Coronary artery (tissue), 2 donors: Measurements from ENCODE around the gene TIGD6.
"Not testable (repeated sequence)": the region's sequence is repeated elsewhere in the genome, so short reads cannot be mapped to it uniquely, and the experiment has no call there.

Experiments
- DNase-seq: peaks from one replicate; pipeline ENCODE4 v3.0.0-alpha.2; 2017; ENCODE audit warnings: low spot score
- H3K27ac ChIP-seq, 2 donors: fragments of 200-600 bp; sonication (generic); one replicate each; pipeline ENCODE4 v1.5.1; 2016 to 2019
- H3K4me3 ChIP-seq: fragments of 200-600 bp; sonication (generic); 2 replicates; pipeline ENCODE4 v1.5.1; 2016; ENCODE audit warnings: mild to moderate bottlenecking, moderate library complexity
- TF ChIP-seq, protein P1 (sequence below): fragments of 200-600 bp; sonication (generic); IDR thresholded peaks from one replicate; pipeline ENCODE4 v1.5.1; 2019; ENCODE audit warnings: antibody characterized with exemption

Gene TIGD6

DNA sequence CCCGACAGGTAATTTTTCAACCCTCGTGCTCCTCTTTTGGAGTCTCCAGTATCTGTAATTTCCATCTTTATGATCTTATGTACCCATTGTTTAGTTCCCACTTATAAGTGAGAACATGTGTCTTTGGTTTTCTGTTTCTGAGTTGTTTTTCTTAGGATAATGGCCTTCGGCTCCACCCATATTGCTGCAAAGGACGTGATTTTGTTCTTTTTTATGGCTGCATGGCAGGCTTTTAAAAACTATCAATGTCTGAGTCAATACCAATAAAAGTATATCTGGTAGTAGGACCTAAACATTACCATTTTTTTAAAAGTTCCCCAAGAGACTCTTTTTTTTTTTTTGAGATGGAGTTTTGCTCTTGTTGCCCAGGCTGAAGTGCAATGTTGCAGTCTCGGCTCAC, 43.8 kb downstream of the TIGD6 start:
- TF ChIP-seq, protein P1, sequence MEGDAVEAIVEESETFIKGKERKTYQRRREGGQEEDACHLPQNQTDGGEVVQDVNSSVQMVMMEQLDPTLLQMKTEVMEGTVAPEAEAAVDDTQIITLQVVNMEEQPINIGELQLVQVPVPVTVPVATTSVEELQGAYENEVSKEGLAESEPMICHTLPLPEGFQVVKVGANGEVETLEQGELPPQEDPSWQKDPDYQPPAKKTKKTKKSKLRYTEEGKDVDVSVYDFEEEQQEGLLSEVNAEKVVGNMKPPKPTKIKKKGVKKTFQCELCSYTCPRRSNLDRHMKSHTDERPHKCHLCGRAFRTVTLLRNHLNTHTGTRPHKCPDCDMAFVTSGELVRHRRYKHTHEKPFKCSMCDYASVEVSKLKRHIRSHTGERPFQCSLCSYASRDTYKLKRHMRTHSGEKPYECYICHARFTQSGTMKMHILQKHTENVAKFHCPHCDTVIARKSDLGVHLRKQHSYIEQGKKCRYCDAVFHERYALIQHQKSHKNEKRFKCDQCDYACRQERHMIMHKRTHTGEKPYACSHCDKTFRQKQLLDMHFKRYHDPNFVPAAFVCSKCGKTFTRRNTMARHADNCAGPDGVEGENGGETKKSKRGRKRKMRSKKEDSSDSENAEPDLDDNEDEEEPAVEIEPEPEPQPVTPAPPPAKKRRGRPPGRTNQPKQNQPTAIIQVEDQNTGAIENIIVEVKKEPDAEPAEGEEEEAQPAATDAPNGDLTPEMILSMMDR = no peak
- no peak overlapping the region for H3K4me3 ChIP-seq
- no peak overlapping the region for H3K27ac ChIP-seq
- DNase-seq = no peak

DNA sequence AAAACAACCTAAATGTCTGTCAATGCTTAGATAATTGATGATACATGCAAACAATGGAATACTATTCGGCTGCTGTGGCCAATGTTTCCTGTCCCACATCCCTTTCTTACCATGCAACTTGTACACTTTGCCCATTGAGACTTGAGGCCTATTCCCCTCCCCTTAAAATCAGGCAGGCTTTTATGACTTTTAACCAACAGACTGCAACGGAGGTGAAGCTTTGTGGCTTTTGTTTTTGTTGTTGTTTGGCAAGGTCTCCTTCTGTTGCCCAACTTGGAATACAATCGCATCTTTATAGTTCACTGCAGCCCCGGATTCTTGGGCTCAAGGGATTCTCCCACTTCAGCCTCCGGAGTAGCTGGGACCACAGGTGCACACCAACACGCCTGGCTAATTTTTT, 45.7 kb downstream of the TIGD6 start:
- TF ChIP-seq, protein P1 = no peak
- H3K4me3 ChIP-seq = no peak overlapping the region
- H3K27ac ChIP-seq = no peak overlapping the region
- no peak for DNase-seq

DNA sequence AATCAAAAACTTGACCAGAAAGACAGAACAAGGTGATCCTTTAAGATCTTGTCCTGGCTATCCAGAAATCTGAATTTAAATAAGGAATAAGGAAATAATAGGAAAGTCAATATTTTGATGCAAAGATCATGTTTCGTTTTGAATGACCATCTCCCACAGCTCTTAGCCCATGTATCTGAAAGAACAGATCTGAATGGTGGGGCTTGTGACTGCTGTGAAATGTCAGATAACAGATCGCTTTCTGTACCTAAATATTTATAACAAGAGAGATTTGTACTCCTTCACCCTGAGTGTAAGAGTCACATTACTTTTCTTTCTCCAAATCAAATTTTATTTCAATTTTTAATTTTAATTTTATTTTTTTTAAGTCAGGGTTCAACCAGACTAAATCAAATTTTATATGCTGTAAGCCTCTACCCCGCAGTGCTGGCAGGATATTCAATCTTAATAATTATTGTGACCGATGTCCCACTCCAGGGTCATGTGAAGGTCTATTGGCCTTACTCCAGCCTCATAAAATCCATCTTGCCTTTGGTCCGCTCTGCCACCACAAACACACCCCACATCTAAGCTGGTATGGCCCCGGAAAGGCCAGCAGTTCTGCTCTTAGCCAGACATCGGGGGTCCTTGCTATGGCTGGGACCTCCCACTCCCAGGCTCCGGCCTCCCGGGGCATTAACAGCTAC, 46.9 kb downstream of the TIGD6 start:
- H3K27ac ChIP-seq = no peak overlapping the region
- TF ChIP-seq, protein P1 = no peak
- no peak overlapping the region for H3K4me3 ChIP-seq
- DNase-seq = no peak

DNA sequence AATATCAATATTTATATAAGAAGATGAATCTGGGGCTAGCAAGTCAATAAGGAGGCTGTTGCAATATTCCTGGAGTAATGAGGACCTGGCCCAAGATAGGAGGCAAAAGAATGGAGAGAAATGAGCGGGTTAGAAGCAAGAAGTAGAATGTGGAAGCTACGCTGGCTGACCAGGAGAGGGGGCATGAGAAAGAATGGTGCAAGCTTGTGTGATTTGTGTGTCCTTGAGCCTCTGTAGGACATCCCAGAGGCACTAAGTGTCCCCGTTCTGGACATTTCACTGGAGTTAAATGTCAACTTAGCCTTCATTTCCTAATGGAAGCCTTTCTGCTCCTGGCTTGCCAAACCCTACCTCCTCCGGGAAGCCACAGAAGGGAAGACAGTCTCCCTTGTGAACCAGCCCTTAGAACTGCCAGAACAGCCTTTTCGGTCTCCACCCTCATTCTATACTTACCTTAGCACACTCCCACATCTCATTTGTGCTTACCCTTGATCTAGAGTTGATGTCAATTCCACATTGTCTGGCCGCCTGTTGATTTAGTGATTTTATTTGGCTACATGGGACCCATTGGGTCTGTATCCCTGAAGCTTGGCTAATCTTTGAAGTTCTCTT, 49.2 kb downstream of the TIGD6 start:
- no peak for DNase-seq
- Histone ChIP-seq H3K27ac (no peak overlapping the region), H3K4me3 (no peak overlapping the region)
- TF ChIP-seq, protein P1 = no peak

DNA sequence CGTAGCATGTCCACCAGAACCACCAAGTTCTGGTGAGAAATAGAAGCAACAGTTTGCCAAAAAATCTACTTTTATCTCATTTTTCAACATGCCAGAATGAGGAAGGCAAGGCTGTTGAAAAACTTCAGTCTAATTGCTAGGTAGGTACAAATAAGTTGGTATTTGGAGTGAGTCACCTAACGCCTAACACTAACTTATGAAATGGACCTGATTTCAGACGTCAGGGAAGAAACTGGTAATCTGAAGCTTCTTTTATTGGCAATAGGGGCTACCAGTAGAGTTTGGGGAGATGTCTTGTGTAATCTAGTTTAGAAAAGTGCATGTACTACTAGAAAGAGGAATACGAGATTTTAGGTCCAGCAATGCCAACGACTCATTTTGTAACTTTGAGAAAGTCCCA, 51.5 kb downstream of the TIGD6 start:
- H3K27ac ChIP-seq = no peak overlapping the region
- DNase-seq = no peak
- no peak overlapping the region for H3K4me3 ChIP-seq
- TF ChIP-seq, protein P1 = no peak

DNA sequence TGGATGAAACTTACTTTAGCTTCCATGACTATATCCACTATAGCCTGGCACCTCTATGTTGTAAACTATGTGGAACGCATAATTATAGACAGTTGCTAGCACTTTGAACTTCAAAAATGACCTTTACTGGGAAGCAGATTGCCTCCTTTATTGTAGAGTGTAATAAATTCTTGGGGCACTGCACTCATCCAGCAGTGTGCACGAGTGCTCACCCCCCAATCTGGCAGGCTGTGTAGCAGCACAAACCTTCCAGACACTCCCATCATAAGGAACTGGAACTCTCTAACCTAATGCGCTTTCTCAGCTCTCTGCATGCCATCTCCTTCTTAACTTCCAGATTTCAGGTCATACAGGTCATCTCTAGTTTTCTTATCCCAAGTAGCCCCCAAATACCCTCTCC, 54.3 kb downstream of the TIGD6 start:
- Histone ChIP-seq H3K4me3 (no peak overlapping the region), H3K27ac (no peak overlapping the region)
- no peak for DNase-seq
- TF ChIP-seq, protein P1 = no peak

DNA sequence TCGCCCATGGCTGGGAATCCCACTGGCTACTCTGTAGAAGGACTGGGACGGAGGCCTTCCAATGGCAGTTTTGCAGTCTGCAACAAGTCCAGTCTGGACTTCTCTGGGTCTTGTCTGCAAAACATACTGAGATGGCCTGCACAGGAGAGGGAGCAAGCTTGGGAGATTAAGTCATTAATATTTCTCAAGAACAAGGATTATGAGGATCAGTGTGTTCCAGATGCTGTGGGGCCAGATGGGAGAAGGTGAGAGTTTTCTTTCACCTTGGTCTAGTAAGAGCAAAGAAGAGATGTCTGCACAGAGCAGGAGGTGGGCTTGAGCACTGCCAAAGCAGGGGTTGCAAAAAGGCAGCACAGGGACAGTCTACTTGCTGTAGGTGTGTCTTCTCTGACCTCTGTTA, 55.8 kb downstream of the TIGD6 start, which contains the start of gene PDE6A:
Gene PDE6A (minus strand): TSS at position 128 of the 400 bp plus-strand sequence. CDS start 120 bp downstream, at position 8.
- no peak within 1 kb of the TSS for H3K4me3 ChIP-seq
- no peak within 1 kb of the TSS for H3K27ac ChIP-seq
- DNase-seq = no peak
- TF ChIP-seq, protein P1 = no peak

DNA sequence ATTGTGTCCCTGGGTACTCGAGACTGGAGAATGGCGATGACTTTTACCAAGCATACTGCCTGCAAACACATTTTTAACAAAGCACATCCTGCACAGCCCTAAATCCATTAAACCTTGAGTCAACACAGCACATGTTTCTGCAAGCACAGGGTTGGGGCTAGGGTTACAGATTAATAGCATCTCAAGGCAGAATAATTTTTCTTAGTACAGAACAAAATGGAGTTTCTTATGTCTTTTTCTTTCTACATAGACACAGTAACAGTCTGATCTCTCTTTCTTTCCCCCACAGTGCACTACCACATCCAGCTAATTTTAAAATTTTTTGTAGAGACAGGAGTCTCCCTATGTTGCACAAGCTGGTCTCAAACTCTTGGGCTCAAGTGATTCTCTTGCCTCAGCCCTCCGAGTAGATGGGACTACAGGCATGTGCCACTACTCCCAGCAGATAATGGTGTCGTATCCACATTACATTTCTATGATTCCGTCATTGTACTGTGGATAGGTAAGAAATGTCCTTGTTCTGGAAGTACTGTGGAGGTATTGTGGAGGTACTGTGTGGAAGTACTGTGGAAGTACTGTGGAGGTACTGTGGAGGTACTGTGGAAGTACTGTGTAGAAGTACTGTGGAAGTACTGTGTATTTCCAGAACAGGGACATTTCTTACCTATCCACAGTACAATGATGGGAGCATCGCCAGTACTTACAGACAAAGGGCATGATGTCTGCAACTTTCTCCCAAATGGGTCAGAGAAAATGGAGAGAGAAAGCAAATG, 57.1 kb downstream of the TIGD6 start:
- not testable (repeated sequence) for DNase-seq, H3K4me3 ChIP-seq, H3K27ac ChIP-seq
